GM12878 (cell line): Measurements from ENCODE around the gene C16orf82. TPM values are rescaled to one million over a fixed set of nuclear protein-coding genes. Genes with fewer than 3 reads are reported as not detected.

Source experiments
- ATAC-seq: fragments of 200-7000 bp; cut with Tn5 transposase; 3 replicates; pipeline ENCODE4 v1.9.1; 2020; ENCODE audit warnings: mild to moderate bottlenecking, moderate library complexity
- BruUV-seq: library from RNA; stranded (reverse); fragments of 400-500 nt; replicated peaks from 2 replicates; lab custom pipeline; 2021; lab: Mats Ljungman, UMichigan
- CTCF ChIA-PET: fragments of 300-600 bp; sonication (Branson Sonifier 250); formaldehyde crosslinking; extraction: SDS; loops from one replicate; lab custom pipeline; 2021; ENCODE audit warnings: inconsistent platforms; lab: Yijun Ruan, JAX
- POLR2A ChIA-PET: fragments of 350-600 bp; formaldehyde crosslinking; extraction: SDS; loops from one replicate; lab custom pipeline; 2021; ENCODE audit warnings: inconsistent platforms; lab: Charles Lee
- RAD21 ChIA-PET: fragments of 300-600 bp; sonication (Branson Sonifier 250); formaldehyde crosslinking; loops from one replicate; lab custom pipeline; 2023; ENCODE audit warnings: antibody characterized with exemption; ENCODE audit not compliant: unreplicated experiment; lab: Charles Lee
- SMC1A ChIA-PET: fragments of 300-600 bp; sonication (Branson Sonifier 250); formaldehyde crosslinking; loops from one replicate; lab custom pipeline; 2023; ENCODE audit not compliant: unreplicated experiment, uncharacterized antibody; lab: Charles Lee
- DNase-seq: peaks from one replicate; pipeline ENCODE4 v3.0.0-alpha.2; 2011; ENCODE audit warnings: low read depth, low spot score
- FAIRE-seq: peaks from 3 replicates; lab custom pipeline; 2011; peaks lifted over from hg19 to GRCh38; lab: Jason Lieb, UNC
- H2AFZ ChIP-seq: 2 replicates; pipeline ENCODE4 v1.6.0; 2011; ENCODE audit warnings: low read depth, low read length, control low read depth; ENCODE audit not compliant: control insufficient read depth
- H3K27ac ChIP-seq: 2 replicates; pipeline ENCODE4 v1.5.1; 2011; ENCODE audit warnings: control low read depth; ENCODE audit not compliant: control insufficient read depth, insufficient read depth
- H3K27me3 ChIP-seq, 2 experiments: replicated peaks in 1 of 2; 2 replicates each; pipeline versions ENCODE4 v1.6.0 to v1.6.1; 2011; ENCODE audit warnings: low read length in 1 of 2; ENCODE audit not compliant: control insufficient read depth in 2 of 2, insufficient read depth in 2 of 2
- H3K36me3 ChIP-seq, 2 experiments: 2 replicates each; pipeline ENCODE4 v1.5.1; 2011; ENCODE audit warnings: low read length in 1 of 2; ENCODE audit not compliant: control insufficient read depth in 2 of 2, insufficient read depth in 2 of 2
- H3K4me1 ChIP-seq: 2 replicates; pipeline ENCODE4 v1.6.1; 2011; ENCODE audit warnings: mild to moderate bottlenecking, low read length, moderate library complexity, mixed read lengths; ENCODE audit not compliant: control insufficient read depth, insufficient read depth
- H3K4me2 ChIP-seq: 2 replicates; pipeline ENCODE4 v1.6.0; 2011; ENCODE audit warnings: control low read depth; ENCODE audit not compliant: control insufficient read depth, insufficient read depth
- H3K4me3 ChIP-seq: fragments of 200-600 bp; sonication (generic); 2 replicates; pipeline ENCODE4 v1.5.1; 2016
- H3K79me2 ChIP-seq: 2 replicates; pipeline ENCODE4 v1.6.0; 2011; ENCODE audit warnings: low read length; ENCODE audit not compliant: control insufficient read depth, insufficient read depth
- H3K9ac ChIP-seq: 2 replicates; pipeline ENCODE4 v1.8.0; 2011; ENCODE audit warnings: low read length, control low read depth, mixed read lengths; ENCODE audit not compliant: control insufficient read depth, insufficient read depth
- H3K9me3 ChIP-seq: replicated peaks from 3 replicates; pipeline ENCODE4 v1.5.1; 2011; ENCODE audit warnings: mild to moderate bottlenecking, low read length; ENCODE audit not compliant: control insufficient read depth, insufficient read depth
- H4K20me1 ChIP-seq: 2 replicates; pipeline ENCODE4 v1.6.0; 2011; ENCODE audit not compliant: control insufficient read depth, insufficient read depth
- CEBPB ChIP-seq, 2 experiments: fragments of 150-350 bp in 1 of 2; IDR thresholded peaks; 2 replicates each; pipeline ENCODE4 v1.6.1; 2012 to 2014; ENCODE audit warnings: low read depth in 2 of 2, low read length in 2 of 2, borderline replicate concordance in 1 of 2, inconsistent platforms in 1 of 2
- NFIC ChIP-seq: IDR thresholded peaks from 2 replicates; pipeline ENCODE4 v1.6.1; 2012; ENCODE audit warnings: low read depth, mild to moderate bottlenecking, inconsistent platforms, low read length, moderate library complexity
- NR2C1 ChIP-seq: fragments of 450-650 bp; IDR thresholded peaks from 2 replicates; pipeline ENCODE4 v1.6.1; 2017; ENCODE audit warnings: antibody characterized with exemption, mild to moderate bottlenecking, moderate library complexity
- POU2F2 ChIP-seq: IDR thresholded peaks from 3 replicates; pipeline ENCODE4 v1.6.1; 2011; ENCODE audit warnings: low read depth, mild to moderate bottlenecking, low read length, borderline replicate concordance
- RB1 ChIP-seq: fragments of 450-650 bp; formaldehyde crosslinking; IDR thresholded peaks from 2 replicates; pipeline ENCODE4 v1.6.1; 2017; ENCODE audit warnings: mild to moderate bottlenecking, borderline replicate concordance
- RFX5 ChIP-seq: IDR thresholded peaks from 2 replicates; pipeline ENCODE4 v1.6.1; 2011; ENCODE audit warnings: low read depth, low read length, improper control_type of control experiment
- SMAD1 ChIP-seq: fragments of 450-650 bp; IDR thresholded peaks from 2 replicates; pipeline ENCODE4 v1.6.1; 2018; ENCODE audit warnings: mild to moderate bottlenecking, low read depth; ENCODE audit not compliant: partially characterized antibody
- SRF ChIP-seq, 2 experiments: IDR thresholded peaks; 2 replicates each; pipeline ENCODE4 v1.6.1; 2011; ENCODE audit warnings: low read depth in 2 of 2, low read length in 2 of 2, mild to moderate bottlenecking in 1 of 2, moderate library complexity in 1 of 2
- SUZ12 ChIP-seq: fragments of 200-600 bp; sonication (generic); IDR thresholded peaks from one replicate; pipeline ENCODE4 v1.6.1; 2018; ENCODE audit warnings: antibody characterized with exemption, mild to moderate bottlenecking; ENCODE audit not compliant: unreplicated experiment
- TARDBP ChIP-seq: IDR thresholded peaks from 2 replicates; pipeline ENCODE4 v1.6.1; 2016; ENCODE audit warnings: borderline replicate concordance
- TBL1XR1 ChIP-seq: IDR thresholded peaks from 2 replicates; pipeline ENCODE4 v1.6.1; 2012; ENCODE audit warnings: low read depth, low read length, improper control_type of control experiment
- YBX1 ChIP-seq: fragments of 450-650 bp; IDR thresholded peaks from 2 replicates; pipeline ENCODE4 v1.6.1; 2016; ENCODE audit warnings: antibody characterized with exemption
- ZZZ3 ChIP-seq: IDR thresholded peaks from 2 replicates; pipeline ENCODE4 v1.6.1; 2011; ENCODE audit warnings: low read depth; ENCODE audit not compliant: control insufficient read depth, insufficient read length
- WGBS: methylation state at CpG from one replicate; pipeline ENCODE4 v1.1.6; 2016; ENCODE audit warnings: low lambda C conversion rate; ENCODE audit not compliant: insufficient replicate concordance, insufficient coverage; ENCODE audit errors: missing lambda C conversion rate; 5-methylcytosine and 5-hydroxymethylcytosine counted together
- in situ Hi-C: fragments of 300-500 bp; cut with MboI; formaldehyde crosslinking; loops from 9 replicates; pipeline ENCODE4 v1.14.3; 2018; ENCODE audit warnings: mixed read lengths
- intact Hi-C: fragments of 100-400 bp; cut with micrococcal nuclease; formaldehyde crosslinking; loops from one replicate; pipeline ENCODE4 v1.14.2; 2022; ENCODE audit not compliant: unreplicated experiment
- polyA plus RNA-seq, 11 experiments: library from polyadenylated mRNA; depleted of rRNA in 4 of 11; unstranded in 6 of 11; stranded (reverse) in 5 of 11; fragments of >200 nt; fragmentation: Nextera tagmentation in 4 of 11; fragmentation: Illumina TruSeq in 1 of 11; extraction: Ambion mirVana in 4 of 11; extraction: Trizol in 1 of 11; gene quantifications; 1 replicate in 1 of 11; 2 replicates in 10 of 11; pipeline versions ENCODE4 v1.2.1 to v1.2.3, GENCODE V29; 2011 to 2016; ENCODE audit warnings: inconsistent platforms in 2 of 11, missing spikeins in 2 of 11, low read depth in 1 of 11
- total RNA-seq, 4 experiments: library from RNA; depleted of rRNA in 3 of 4; stranded (reverse); fragments of >200 nt in 3 of 4; fragmentation: Illumina TruSeq in 1 of 4; extraction: Trizol in 1 of 4; gene quantifications; 2 replicates each; pipeline versions ENCODE4 v1.2.1 to v1.2.3, GENCODE V29; 2013 to 2021
- TF ChIP-seq, protein P1 (sequence below): fragments of 450-650 bp; IDR thresholded peaks from 2 replicates; pipeline ENCODE4 v1.6.1; 2017; ENCODE audit warnings: mild to moderate bottlenecking, moderate library complexity

Gene C16orf82
- total and polyA plus RNA-seq, 10 of the 15 experiments (the other 5 are each of a cell fraction or from before 2014, with no cell fraction given): not detected

DNA sequence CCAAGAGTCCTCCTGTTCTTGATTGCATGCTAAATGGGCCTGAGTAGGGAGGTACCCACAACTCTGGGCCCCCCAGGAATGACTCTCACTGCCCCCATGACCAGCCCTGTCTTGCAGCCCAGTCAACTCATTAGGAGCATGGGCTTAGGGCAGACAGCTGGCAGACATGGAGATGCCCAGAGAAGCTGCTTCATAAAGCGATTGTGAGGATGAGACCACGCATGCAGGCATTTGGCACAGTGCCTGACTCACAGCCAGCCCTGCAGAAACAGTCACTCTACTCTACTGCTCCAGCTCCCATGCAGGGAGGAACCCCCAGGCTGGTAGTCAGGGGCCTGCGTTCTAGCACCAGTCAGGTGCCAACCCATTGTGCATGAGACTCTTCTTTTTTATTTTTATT, 8.4 kb upstream of the C16orf82 start (continued):
- TF ChIP-seq TBL1XR1: no peak
- no peak for TF ChIP-seq NFIC
- TF ChIP-seq RB1: no peak

DNA sequence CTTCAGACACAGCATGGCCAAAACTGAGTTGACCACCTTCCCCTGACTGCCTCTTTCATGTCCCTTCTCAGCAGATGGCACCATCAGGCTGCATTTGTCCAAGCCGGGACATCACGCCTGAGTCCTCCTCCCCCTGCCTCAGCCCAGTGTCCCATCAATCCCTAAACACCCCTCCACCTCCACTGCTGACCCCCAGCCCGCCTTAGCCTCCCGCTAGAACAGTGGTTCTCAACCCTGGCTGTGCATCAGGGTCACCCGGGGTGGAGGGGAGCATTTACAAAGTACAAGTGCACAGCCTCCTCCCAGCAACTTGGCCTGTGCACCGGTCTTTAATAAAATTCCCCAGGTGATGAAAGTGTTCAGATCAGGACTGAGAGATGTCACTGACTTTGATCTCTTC, 4.0 kb downstream of the C16orf82 start:
- Histone ChIP-seq H3K9me3 (no peaks in the 10 kb centered on the region), H3K4me1 (no peaks in the 10 kb centered on the region), H3K9ac (no peak overlapping the region), H3K4me2 (no peak overlapping the region), H2AFZ (no peak overlapping the region), H3K36me3 (no peaks in the 10 kb centered on the region), H3K79me2 (no peaks in the 10 kb centered on the region), H3K27ac (no peak overlapping the region), H4K20me1 (no peaks in the 10 kb centered on the region), H3K4me3 (no peak overlapping the region), H3K27me3 (no peaks in the 10 kb centered on the region)
- intact Hi-C loops (no loop called here), in situ Hi-C loops (no loop called here)
- RAD21 ChIA-PET: no interaction called here
- SMC1A ChIA-PET: no interaction called here
- no peak for ATAC-seq
- CTCF ChIA-PET: no interaction called here
- 35% methylated on average over 6 of the region's 6 CpGs for WGBS
- POLR2A ChIA-PET: no interaction called here
- no peak for FAIRE-seq
- TF ChIP-seq CEBPB (IDR thresholded peaks at IDR 0.05; ENCODE audit: borderline replicate concordance in 1 of 2, low read depth in 2 of 2, low read length in 2 of 2) (no peak), POU2F2 (no peak), SUZ12 (no peak), SMAD1 (no peak), TARDBP (no peak), RFX5 (no peak), ZZZ3 (no peak), NR2C1 (no peak), YBX1 (no peak), SRF (IDR thresholded peaks at IDR 0.05; ENCODE audit: low read depth in 2 of 2, low read length in 2 of 2) (no peak)
- TF ChIP-seq, protein P1, sequence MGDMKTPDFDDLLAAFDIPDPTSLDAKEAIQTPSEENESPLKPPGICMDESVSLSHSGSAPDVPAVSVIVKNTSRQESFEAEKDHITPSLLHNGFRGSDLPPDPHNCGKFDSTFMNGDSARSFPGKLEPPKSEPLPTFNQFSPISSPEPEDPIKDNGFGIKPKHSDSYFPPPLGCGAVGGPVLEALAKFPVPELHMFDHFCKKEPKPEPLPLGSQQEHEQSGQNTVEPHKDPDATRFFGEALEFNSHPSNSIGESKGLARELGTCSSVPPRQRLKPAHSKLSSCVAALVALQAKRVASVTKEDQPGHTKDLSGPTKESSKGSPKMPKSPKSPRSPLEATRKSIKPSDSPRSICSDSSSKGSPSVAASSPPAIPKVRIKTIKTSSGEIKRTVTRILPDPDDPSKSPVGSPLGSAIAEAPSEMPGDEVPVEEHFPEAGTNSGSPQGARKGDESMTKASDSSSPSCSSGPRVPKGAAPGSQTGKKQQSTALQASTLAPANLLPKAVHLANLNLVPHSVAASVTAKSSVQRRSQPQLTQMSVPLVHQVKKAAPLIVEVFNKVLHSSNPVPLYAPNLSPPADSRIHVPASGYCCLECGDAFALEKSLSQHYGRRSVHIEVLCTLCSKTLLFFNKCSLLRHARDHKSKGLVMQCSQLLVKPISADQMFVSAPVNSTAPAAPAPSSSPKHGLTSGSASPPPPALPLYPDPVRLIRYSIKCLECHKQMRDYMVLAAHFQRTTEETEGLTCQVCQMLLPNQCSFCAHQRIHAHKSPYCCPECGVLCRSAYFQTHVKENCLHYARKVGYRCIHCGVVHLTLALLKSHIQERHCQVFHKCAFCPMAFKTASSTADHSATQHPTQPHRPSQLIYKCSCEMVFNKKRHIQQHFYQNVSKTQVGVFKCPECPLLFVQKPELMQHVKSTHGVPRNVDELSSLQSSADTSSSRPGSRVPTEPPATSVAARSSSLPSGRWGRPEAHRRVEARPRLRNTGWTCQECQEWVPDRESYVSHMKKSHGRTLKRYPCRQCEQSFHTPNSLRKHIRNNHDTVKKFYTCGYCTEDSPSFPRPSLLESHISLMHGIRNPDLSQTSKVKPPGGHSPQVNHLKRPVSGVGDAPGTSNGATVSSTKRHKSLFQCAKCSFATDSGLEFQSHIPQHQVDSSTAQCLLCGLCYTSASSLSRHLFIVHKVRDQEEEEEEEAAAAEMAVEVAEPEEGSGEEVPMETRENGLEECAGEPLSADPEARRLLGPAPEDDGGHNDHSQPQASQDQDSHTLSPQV: no peak
- DNase-seq: no peak
- BruUV-seq: no TSS peak
